H9 (cell line): ENCODE results near the gene SMARCC1. TPM values are rescaled to one million over a fixed set of nuclear protein-coding genes. Genes with fewer than 3 reads are reported as not detected.

Source experiments
- DNase-seq: peaks from one replicate; pipeline ENCODE4 v3.0.0-alpha.2; 2017
- H2AFZ ChIP-seq: one replicate; pipeline ENCODE4 v1.6.1; 2013; ENCODE audit warnings: mild to moderate bottlenecking, low read length, control low read depth, moderate library complexity
- H2AK5ac ChIP-seq: 2 replicates; pipeline ENCODE4 v1.6.1; 2013; ENCODE audit warnings: low read length, control low read depth, mixed read lengths; ENCODE audit not compliant: insufficient read length
- H2BK120ac ChIP-seq: one replicate; pipeline ENCODE4 v1.6.1; 2013; ENCODE audit warnings: low read depth, mild to moderate bottlenecking, low read length, control low read depth, inconsistent platforms; ENCODE audit not compliant: poor library complexity, severe bottlenecking
- H2BK12ac ChIP-seq: 2 replicates; pipeline ENCODE4 v1.6.1; 2013; ENCODE audit warnings: low read length, control low read depth, mixed read lengths, low read depth; ENCODE audit not compliant: insufficient read length
- H2BK15ac ChIP-seq: 2 replicates; pipeline ENCODE4 v1.6.1; 2013; ENCODE audit warnings: low read depth, low read length, control low read depth
- H2BK20ac ChIP-seq: one replicate; pipeline ENCODE4 v1.6.1; 2013; ENCODE audit warnings: low read depth, mild to moderate bottlenecking, low read length, control low read depth, inconsistent platforms; ENCODE audit not compliant: poor library complexity, severe bottlenecking
- H2BK5ac ChIP-seq: 2 replicates; pipeline ENCODE4 v1.6.1; 2013; ENCODE audit warnings: low read length, control low read depth, mixed read lengths; ENCODE audit not compliant: insufficient read length
- H3K14ac ChIP-seq: 2 replicates; pipeline ENCODE4 v1.6.1; 2013; ENCODE audit warnings: low read length, control low read depth; ENCODE audit not compliant: insufficient read depth
- H3K18ac ChIP-seq: 2 replicates; pipeline ENCODE4 v1.6.1; 2013; ENCODE audit warnings: low read depth, mild to moderate bottlenecking, mixed read lengths, low read length, control low read depth; ENCODE audit not compliant: insufficient read length
- H3K23ac ChIP-seq: 2 replicates; pipeline ENCODE4 v1.6.1; 2013; ENCODE audit warnings: low read length, control low read depth, mixed read lengths, low read depth; ENCODE audit not compliant: insufficient read length
- H3K23me2 ChIP-seq: 2 replicates; pipeline ENCODE4 v1.6.1; 2013; ENCODE audit warnings: low read depth, mild to moderate bottlenecking, mixed read lengths, low read length, control low read depth; ENCODE audit not compliant: insufficient read length, poor library complexity, severe bottlenecking
- H3K27ac ChIP-seq: 2 replicates; pipeline ENCODE4 v1.5.1; 2013; ENCODE audit warnings: low read length, control low read depth, mixed read lengths, low read depth; ENCODE audit not compliant: insufficient read length
- H3K27me3 ChIP-seq: 2 replicates; pipeline ENCODE4 v1.6.1; 2013; ENCODE audit warnings: low read length, control low read depth, inconsistent platforms; ENCODE audit not compliant: insufficient read depth
- H3K4ac ChIP-seq: 2 replicates; pipeline ENCODE4 v1.6.1; 2013; ENCODE audit warnings: low read depth, mild to moderate bottlenecking, control low read depth, inconsistent platforms, low read length, moderate library complexity
- H3K4me1 ChIP-seq: 2 replicates; pipeline ENCODE4 v1.6.1; 2013; ENCODE audit warnings: low read length, control low read depth, inconsistent platforms; ENCODE audit not compliant: insufficient read depth
- H3K4me2 ChIP-seq: 2 replicates; pipeline ENCODE4 v1.6.1; 2013; ENCODE audit warnings: low read length, control low read depth, mixed read lengths; ENCODE audit not compliant: insufficient read length, insufficient read depth
- H3K56ac ChIP-seq: 2 replicates; pipeline ENCODE4 v1.6.1; 2013; ENCODE audit warnings: low read depth, mild to moderate bottlenecking, mixed read lengths, low read length, control low read depth; ENCODE audit not compliant: insufficient read length
- H3K79me1 ChIP-seq: 2 replicates; pipeline ENCODE4 v1.6.1; 2013; ENCODE audit warnings: low read depth, mild to moderate bottlenecking, moderate library complexity, low read length, control low read depth, inconsistent platforms; ENCODE audit not compliant: insufficient read depth, poor library complexity, severe bottlenecking
- H3K79me2 ChIP-seq: 2 replicates; pipeline ENCODE4 v1.6.1; 2013; ENCODE audit warnings: low read length, control low read depth, inconsistent platforms; ENCODE audit not compliant: insufficient read depth
- H3K9ac ChIP-seq: 2 replicates; pipeline ENCODE4 v1.6.1; 2013; ENCODE audit warnings: low read length, control low read depth, mixed read lengths; ENCODE audit not compliant: insufficient read length; ENCODE audit errors: extremely low read depth
- H3K9me3 ChIP-seq: one replicate; pipeline ENCODE4 v1.6.1; 2013; ENCODE audit warnings: low read depth, low read length, inconsistent platforms; ENCODE audit not compliant: control insufficient read depth
- H3T11ph ChIP-seq: one replicate; pipeline ENCODE4 v1.6.1; 2013; ENCODE audit warnings: mild to moderate bottlenecking, low read length, control low read depth, inconsistent platforms
- H4K20me1 ChIP-seq: one replicate; pipeline ENCODE4 v1.6.1; 2013; ENCODE audit not compliant: control insufficient read depth, insufficient read length, insufficient read depth
- H4K5ac ChIP-seq: 2 replicates; pipeline ENCODE4 v1.6.1; 2013; ENCODE audit warnings: low read depth, mild to moderate bottlenecking, mixed read lengths, low read length, control low read depth; ENCODE audit not compliant: insufficient read length
- H4K8ac ChIP-seq: replicated peaks from 2 replicates; pipeline ENCODE4 v1.6.1; 2013; ENCODE audit warnings: low read length, control low read depth, mixed read lengths, low read depth; ENCODE audit not compliant: insufficient read length
- H4K91ac ChIP-seq: 2 replicates; pipeline ENCODE4 v1.6.1; 2013; ENCODE audit warnings: low read depth, mild to moderate bottlenecking, moderate library complexity, mixed read lengths, low read length, control low read depth; ENCODE audit not compliant: insufficient read length
- H3K27ac Mint-ChIP-seq, 3 experiments: 2 replicates in 2 of 3; 3 replicates in 1 of 3; pipeline ENCODE4 v1.8.0; 2020 to 2021; ENCODE audit warnings: mixed read lengths in 3 of 3, mild to moderate bottlenecking in 1 of 3, moderate library complexity in 1 of 3
- H3K27me3 Mint-ChIP-seq: 2 replicates; pipeline ENCODE4 v1.8.0; 2021; ENCODE audit warnings: low read depth, mild to moderate bottlenecking, moderate library complexity, mixed read lengths
- H3K36me3 Mint-ChIP-seq, 3 experiments: 2 replicates in 2 of 3; 3 replicates in 1 of 3; pipeline ENCODE4 v1.8.0; 2020 to 2021; ENCODE audit warnings: low read depth in 3 of 3, mixed read lengths in 3 of 3; ENCODE audit not compliant: insufficient read depth in 1 of 3
- H3K4me1 Mint-ChIP-seq, 2 experiments: 2 replicates each; pipeline ENCODE4 v1.8.0; 2020; ENCODE audit warnings: mixed read lengths in 2 of 2
- H3K4me3 Mint-ChIP-seq, 2 experiments: 2 replicates in 1 of 2; 3 replicates in 1 of 2; pipeline ENCODE4 v1.8.0; 2020 to 2021; ENCODE audit warnings: mild to moderate bottlenecking in 2 of 2, mixed read lengths in 2 of 2, moderate library complexity in 1 of 2
- H3K9me3 Mint-ChIP-seq, 2 experiments: 2 replicates in 1 of 2; 3 replicates in 1 of 2; pipeline ENCODE4 v1.8.0; 2020; ENCODE audit warnings: mild to moderate bottlenecking in 2 of 2, mixed read lengths in 2 of 2, moderate library complexity in 1 of 2
- CTCF ChIP-seq: fragments of 200-600 bp; sonication (generic); conservative IDR thresholded peaks from 3 replicates; pipeline ENCODE4 v1.8.0; 2021; ENCODE audit warnings: antibody characterized with exemption, mild to moderate bottlenecking
- WGBS: extraction: QIAGEN DNeasy Blood & Tissue Kit; methylation state at CpG from one replicate; pipeline ENCODE4 v1.1.7; 2013; ENCODE audit warnings: missing lambda C conversion rate, low lambda C conversion rate, mixed read lengths; ENCODE audit not compliant: insufficient read length; ENCODE audit errors: extremely low coverage; 5-methylcytosine and 5-hydroxymethylcytosine counted together
- total RNA-seq: library from RNA; stranded (reverse); gene quantifications from 2 replicates; pipeline ENCODE4 v1.2.1, GENCODE V29; 2021

Gene SMARCC1
- total RNA-seq, 1 experiment from 2014 or later: 274 TPM

GRCh38 chr3:47581835-47582234, 199.9 kb downstream of the SMARCC1 start:
- Histone ChIP-seq H2AFZ (no peak overlapping the region), H2BK120ac (no peak overlapping the region), H3K79me2 (no peaks in the 10 kb centered on the region), H3K79me1 (no peaks in the 10 kb centered on the region), H3K9me3 (no peaks in the 10 kb centered on the region), H2BK15ac (no peak overlapping the region), H3K18ac (no peak overlapping the region), H4K8ac (no peak overlapping the region), H3K9ac (no peak overlapping the region), H2BK20ac (no peak overlapping the region), H3K23me2 (peaks cover 11% of the 10 kb centered on the region), H2BK12ac (no peak overlapping the region), H3K56ac (no peak overlapping the region), H3K14ac (no peak overlapping the region), H2AK5ac (no peak overlapping the region), H3T11ph (no peak overlapping the region), H3K27ac (no peak overlapping the region), H3K27me3 (peaks cover 12% of the 10 kb centered on the region; the same call in 1 of the 2 replicates), H4K5ac (no peak overlapping the region), H2BK5ac (no peak overlapping the region), H3K4me1 (no peaks in the 10 kb centered on the region), H3K4me2 (no peak overlapping the region), H3K4ac (no peak overlapping the region), H4K91ac (no peak overlapping the region), H4K20me1 (no peaks in the 10 kb centered on the region), H3K23ac (no peak overlapping the region)
- Mint-ChIP-seq H3K27me3 (peaks cover 47% of the 10 kb centered on the region), H3K4me1 (peaks cover 12 to 14% of the 10 kb centered on the region in 2 experiments), H3K4me3 (no peak overlapping the region), H3K27ac (peak overlapping the region in 1 of 3 experiments; percentile 6; a peak in 1 of 7 replicates), H3K36me3 (peaks cover 14 to 23% (median 15%) of the 10 kb centered on the region in 3 experiments; a peak in 6 of 7 replicates), H3K9me3 (no peaks in the 10 kb centered on the region; a peak in 1 of 5 replicates)
- TF ChIP-seq CTCF: no peak
- WGBS: no CpG with 5 or more reads among the region's 4 CpGs
- no peak for DNase-seq
